Progenitor cell of endocrine pancreas (in vitro differentiated cells): ENCODE results near the gene FNBP1. TPM values are rescaled to one million over a fixed set of nuclear protein-coding genes. Genes with fewer than 3 reads are reported as not detected.

Source experiments
- DNase-seq: peaks from one replicate; pipeline ENCODE4 v3.0.0; 2021; ENCODE audit warnings: low spot score; ENCODE audit not compliant: unreplicated experiment
- H3K27ac Mint-ChIP-seq: 2 replicates; pipeline ENCODE4 v1.8.0; 2021; ENCODE audit warnings: mild to moderate bottlenecking, moderate library complexity, mixed read lengths
- H3K27me3 Mint-ChIP-seq: 2 replicates; pipeline ENCODE4 v1.8.0; 2021; ENCODE audit warnings: mixed read lengths
- H3K36me3 Mint-ChIP-seq: 2 replicates; pipeline ENCODE4 v1.8.0; 2022; ENCODE audit warnings: mixed read lengths; ENCODE audit not compliant: insufficient read depth
- H3K4me1 Mint-ChIP-seq: 2 replicates; pipeline ENCODE4 v1.8.0; 2021; ENCODE audit warnings: low read depth, mixed read lengths
- H3K4me3 Mint-ChIP-seq: 2 replicates; pipeline ENCODE4 v1.8.0; 2021; ENCODE audit warnings: low read depth, mild to moderate bottlenecking, moderate library complexity, mixed read lengths
- H3K9me3 Mint-ChIP-seq: 2 replicates; pipeline ENCODE4 v1.8.0; 2021; ENCODE audit warnings: low read depth, mixed read lengths
- CTCF ChIP-seq: fragments of 200-600 bp; sonication (generic); IDR thresholded peaks from one replicate; pipeline ENCODE4 v1.5.0; 2021; ENCODE audit warnings: antibody characterized with exemption, mild to moderate bottlenecking; ENCODE audit not compliant: unreplicated experiment
- total RNA-seq: library from RNA; stranded (reverse); gene quantifications from 2 replicates; pipeline ENCODE4 v1.2.1, GENCODE V29; 2021

FNBP1 gene
- total RNA-seq, 1 donor from 2014 or later, result 44.1 TPM

- Mint-ChIP-seq H3K27ac (no peak overlapping the region), H3K36me3 (peaks cover 18% of the 10 kb centered on the region), H3K27me3 (no peaks in the 10 kb centered on the region), H3K4me1 (peaks cover 2% of the 10 kb centered on the region), H3K9me3 (no peaks in the 10 kb centered on the region), H3K4me3 (no peak overlapping the region)
- no peak for DNase-seq
- TF ChIP-seq CTCF, result no peak
These were observed 134.1 kb downstream of the FNBP1 start for GRCh38 chr9:129908906-129909305.

GRCh38 chr9:129907201-129907600, 135.8 kb downstream of the FNBP1 start:
- no peak for TF ChIP-seq CTCF
- peak overlapping the region; percentile 10 for H3K27ac Mint-ChIP-seq
- H3K9me3 Mint-ChIP-seq, result no peaks in the 10 kb centered on the region

GRCh38 chr9:129906298-129906697, 136.7 kb downstream of the FNBP1 start:
- no peak for DNase-seq
- Mint-ChIP-seq H3K27ac (no peak overlapping the region), H3K36me3 (peaks cover 20% of the 10 kb centered on the region), H3K4me3 (no peak overlapping the region), H3K4me1 (no peaks in the 10 kb centered on the region), H3K27me3 (no peaks in the 10 kb centered on the region), H3K9me3 (no peaks in the 10 kb centered on the region)
- TF ChIP-seq CTCF, result no peak

More at GRCh38 chr9:129907201-129907600, 135.8 kb downstream of the FNBP1 start:
- no peak for DNase-seq
- Mint-ChIP-seq H3K4me1 (no peaks in the 10 kb centered on the region), H3K4me3 (no peak overlapping the region), H3K27me3 (no peaks in the 10 kb centered on the region), H3K36me3 (peaks cover 18% of the 10 kb centered on the region)

- Mint-ChIP-seq H3K27me3 (no peaks in the 10 kb centered on the region), H3K9me3 (no peaks in the 10 kb centered on the region), H3K4me1 (no peaks in the 10 kb centered on the region), H3K36me3 (peaks cover 24% of the 10 kb centered on the region), H3K4me3 (no peak overlapping the region), H3K27ac (no peak overlapping the region)
- DNase-seq, result no peak
- TF ChIP-seq CTCF, result no peak
These were observed 138.3 kb downstream of the FNBP1 start for GRCh38 chr9:129904734-129905133.

GRCh38 chr9:129902740-129903134, 140.3 kb downstream of the FNBP1 start:
- H3K27me3 Mint-ChIP-seq, result no peaks in the 10 kb centered on the region
- no peaks in the 10 kb centered on the region for H3K4me1 Mint-ChIP-seq
- H3K27ac Mint-ChIP-seq, result no peak overlapping the region
- H3K9me3 Mint-ChIP-seq, result no peaks in the 10 kb centered on the region
- H3K36me3 Mint-ChIP-seq, result peaks cover 28% of the 10 kb centered on the region
- TF ChIP-seq CTCF, result no peak
- no peak for DNase-seq
- no peak overlapping the region for H3K4me3 Mint-ChIP-seq
